ENCODE results near the gene TSPAN14. TPM values are rescaled to one million over a fixed set of nuclear protein-coding genes. Genes with fewer than 3 reads are reported as not detected.

Gene TSPAN14
- total RNA-seq, 1 experiment from 2014 or later: 73.5 TPM

DNA sequence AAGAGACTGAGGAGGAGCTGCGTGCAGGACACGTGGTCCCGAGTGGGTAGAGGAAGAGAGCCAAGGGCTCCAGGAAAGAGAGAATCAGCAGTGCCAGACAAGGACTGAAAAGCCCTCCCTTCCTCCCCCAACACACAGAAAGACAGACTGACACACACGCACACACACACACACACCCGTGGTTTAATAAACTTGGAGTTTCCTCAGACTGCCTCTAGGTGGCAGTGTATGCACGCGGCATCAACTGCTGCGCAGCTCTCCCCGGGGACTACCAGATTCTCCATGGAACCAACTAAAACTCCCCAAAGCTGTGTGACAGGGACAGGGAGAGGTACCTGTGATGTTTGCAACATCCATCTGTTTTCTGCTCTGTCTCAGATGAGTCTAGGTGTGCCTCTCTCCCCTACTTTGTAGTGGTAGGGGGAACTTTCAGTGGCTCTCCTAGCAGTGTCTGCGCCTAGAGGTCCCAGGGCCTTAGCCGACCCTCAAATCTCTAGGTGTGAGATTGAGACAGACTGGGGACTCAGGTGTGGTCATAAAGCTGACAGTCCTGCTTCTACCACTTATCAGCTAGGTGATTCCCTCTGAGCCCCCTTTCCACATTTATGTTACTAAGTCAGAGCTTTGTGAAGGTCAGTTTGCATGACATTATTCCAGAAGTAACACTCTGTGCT lies 9.3 kb upstream of the TSPAN14 start (continued):
- TF ChIP-seq, protein P1, sequence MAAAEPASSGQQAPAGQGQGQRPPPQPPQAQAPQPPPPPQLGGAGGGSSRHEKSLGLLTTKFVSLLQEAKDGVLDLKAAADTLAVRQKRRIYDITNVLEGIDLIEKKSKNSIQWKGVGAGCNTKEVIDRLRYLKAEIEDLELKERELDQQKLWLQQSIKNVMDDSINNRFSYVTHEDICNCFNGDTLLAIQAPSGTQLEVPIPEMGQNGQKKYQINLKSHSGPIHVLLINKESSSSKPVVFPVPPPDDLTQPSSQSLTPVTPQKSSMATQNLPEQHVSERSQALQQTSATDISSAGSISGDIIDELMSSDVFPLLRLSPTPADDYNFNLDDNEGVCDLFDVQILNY (CRISPR knock-in tag; IDR thresholded peaks at IDR 0.05): no peak
- TF ChIP-seq ZNF416 (CRISPR knock-in tag; IDR thresholded peaks at IDR 0.05) (no peak), ZNF281 (CRISPR knock-in tag; IDR thresholded peaks at IDR 0.05) (no peak), ZNF232 (CRISPR knock-in tag; IDR thresholded peaks at IDR 0.05) (no peak), NR2C2 (CRISPR knock-in tag; IDR thresholded peaks at IDR 0.05) (no peak), ZNF396 (CRISPR knock-in tag; IDR thresholded peaks at IDR 0.05; ENCODE audit: borderline replicate concordance) (no peak), IRF1 (CRISPR knock-in tag; IDR thresholded peaks at IDR 0.05) (no peak), ZNF138 (CRISPR knock-in tag; conservative IDR thresholded peaks at IDR 0.05) (no peak), NR3C1 (CRISPR knock-in tag; conservative IDR thresholded peaks at IDR 0.05; ENCODE audit: low read depth) (no peak), TCF7 (CRISPR knock-in tag; IDR thresholded peaks at IDR 0.05; ENCODE audit: low read depth) (no peak)
- TF ChIP-seq, protein P2, sequence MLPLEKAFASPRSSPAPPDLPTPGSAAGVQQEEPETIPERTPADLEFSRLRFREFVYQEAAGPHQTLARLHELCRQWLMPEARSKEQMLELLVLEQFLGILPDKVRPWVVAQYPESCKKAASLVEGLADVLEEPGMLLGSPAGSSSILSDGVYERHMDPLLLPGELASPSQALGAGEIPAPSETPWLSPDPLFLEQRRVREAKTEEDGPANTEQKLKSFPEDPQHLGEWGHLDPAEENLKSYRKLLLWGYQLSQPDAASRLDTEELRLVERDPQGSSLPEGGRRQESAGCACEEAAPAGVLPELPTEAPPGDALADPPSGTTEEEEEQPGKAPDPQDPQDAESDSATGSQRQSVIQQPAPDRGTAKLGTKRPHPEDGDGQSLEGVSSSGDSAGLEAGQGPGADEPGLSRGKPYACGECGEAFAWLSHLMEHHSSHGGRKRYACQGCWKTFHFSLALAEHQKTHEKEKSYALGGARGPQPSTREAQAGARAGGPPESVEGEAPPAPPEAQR (CRISPR knock-in tag; IDR thresholded peaks at IDR 0.05): no peak
- TF ChIP-seq, protein P3, sequence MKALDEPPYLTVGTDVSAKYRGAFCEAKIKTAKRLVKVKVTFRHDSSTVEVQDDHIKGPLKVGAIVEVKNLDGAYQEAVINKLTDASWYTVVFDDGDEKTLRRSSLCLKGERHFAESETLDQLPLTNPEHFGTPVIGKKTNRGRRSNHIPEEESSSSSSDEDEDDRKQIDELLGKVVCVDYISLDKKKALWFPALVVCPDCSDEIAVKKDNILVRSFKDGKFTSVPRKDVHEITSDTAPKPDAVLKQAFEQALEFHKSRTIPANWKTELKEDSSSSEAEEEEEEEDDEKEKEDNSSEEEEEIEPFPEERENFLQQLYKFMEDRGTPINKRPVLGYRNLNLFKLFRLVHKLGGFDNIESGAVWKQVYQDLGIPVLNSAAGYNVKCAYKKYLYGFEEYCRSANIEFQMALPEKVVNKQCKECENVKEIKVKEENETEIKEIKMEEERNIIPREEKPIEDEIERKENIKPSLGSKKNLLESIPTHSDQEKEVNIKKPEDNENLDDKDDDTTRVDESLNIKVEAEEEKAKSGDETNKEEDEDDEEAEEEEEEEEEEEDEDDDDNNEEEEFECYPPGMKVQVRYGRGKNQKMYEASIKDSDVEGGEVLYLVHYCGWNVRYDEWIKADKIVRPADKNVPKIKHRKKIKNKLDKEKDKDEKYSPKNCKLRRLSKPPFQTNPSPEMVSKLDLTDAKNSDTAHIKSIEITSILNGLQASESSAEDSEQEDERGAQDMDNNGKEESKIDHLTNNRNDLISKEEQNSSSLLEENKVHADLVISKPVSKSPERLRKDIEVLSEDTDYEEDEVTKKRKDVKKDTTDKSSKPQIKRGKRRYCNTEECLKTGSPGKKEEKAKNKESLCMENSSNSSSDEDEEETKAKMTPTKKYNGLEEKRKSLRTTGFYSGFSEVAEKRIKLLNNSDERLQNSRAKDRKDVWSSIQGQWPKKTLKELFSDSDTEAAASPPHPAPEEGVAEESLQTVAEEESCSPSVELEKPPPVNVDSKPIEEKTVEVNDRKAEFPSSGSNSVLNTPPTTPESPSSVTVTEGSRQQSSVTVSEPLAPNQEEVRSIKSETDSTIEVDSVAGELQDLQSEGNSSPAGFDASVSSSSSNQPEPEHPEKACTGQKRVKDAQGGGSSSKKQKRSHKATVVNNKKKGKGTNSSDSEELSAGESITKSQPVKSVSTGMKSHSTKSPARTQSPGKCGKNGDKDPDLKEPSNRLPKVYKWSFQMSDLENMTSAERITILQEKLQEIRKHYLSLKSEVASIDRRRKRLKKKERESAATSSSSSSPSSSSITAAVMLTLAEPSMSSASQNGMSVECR (CRISPR knock-in tag; IDR thresholded peaks at IDR 0.05; ENCODE audit: borderline replicate concordance): no peak

- Mint-ChIP-seq H3K4me3 (no peak overlapping the region), H3K27ac (no peak overlapping the region), H3K36me3 (no peaks in the 10 kb centered on the region), H3K9me3 (no peaks in the 10 kb centered on the region), H3K27me3 (ENCODE audit: low read depth) (no peaks in the 10 kb centered on the region), H3K4me1 (peaks cover 19% of the 10 kb centered on the region)
- ATAC-seq (no peak), DNase-seq (ENCODE audit: low spot score) (no peak)
- ChIA-PET POLR2A (no interaction called here), CTCF (interaction anchor here (34.2 kb wide), 1 partner anchor 59 kb away, joined by 802 read pairs; no protein-coding TSS in a partner anchor)
- TF ChIP-seq, protein P4, sequence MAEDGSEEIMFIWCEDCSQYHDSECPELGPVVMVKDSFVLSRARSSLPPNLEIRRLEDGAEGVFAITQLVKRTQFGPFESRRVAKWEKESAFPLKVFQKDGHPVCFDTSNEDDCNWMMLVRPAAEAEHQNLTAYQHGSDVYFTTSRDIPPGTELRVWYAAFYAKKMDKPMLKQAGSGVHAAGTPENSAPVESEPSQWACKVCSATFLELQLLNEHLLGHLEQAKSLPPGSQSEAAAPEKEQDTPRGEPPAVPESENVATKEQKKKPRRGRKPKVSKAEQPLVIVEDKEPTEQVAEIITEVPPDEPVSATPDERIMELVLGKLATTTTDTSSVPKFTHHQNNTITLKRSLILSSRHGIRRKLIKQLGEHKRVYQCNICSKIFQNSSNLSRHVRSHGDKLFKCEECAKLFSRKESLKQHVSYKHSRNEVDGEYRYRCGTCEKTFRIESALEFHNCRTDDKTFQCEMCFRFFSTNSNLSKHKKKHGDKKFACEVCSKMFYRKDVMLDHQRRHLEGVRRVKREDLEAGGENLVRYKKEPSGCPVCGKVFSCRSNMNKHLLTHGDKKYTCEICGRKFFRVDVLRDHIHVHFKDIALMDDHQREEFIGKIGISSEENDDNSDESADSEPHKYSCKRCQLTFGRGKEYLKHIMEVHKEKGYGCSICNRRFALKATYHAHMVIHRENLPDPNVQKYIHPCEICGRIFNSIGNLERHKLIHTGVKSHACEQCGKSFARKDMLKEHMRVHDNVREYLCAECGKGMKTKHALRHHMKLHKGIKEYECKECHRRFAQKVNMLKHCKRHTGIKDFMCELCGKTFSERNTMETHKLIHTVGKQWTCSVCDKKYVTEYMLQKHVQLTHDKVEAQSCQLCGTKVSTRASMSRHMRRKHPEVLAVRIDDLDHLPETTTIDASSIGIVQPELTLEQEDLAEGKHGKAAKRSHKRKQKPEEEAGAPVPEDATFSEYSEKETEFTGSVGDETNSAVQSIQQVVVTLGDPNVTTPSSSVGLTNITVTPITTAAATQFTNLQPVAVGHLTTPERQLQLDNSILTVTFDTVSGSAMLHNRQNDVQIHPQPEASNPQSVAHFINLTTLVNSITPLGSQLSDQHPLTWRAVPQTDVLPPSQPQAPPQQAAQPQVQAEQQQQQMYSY (CRISPR knock-in tag; IDR thresholded peaks at IDR 0.05): no peak
- no peak for TF ChIP-seq RELA (CRISPR knock-in tag; IDR thresholded peaks at IDR 0.05; ENCODE audit: borderline replicate concordance)
- TF ChIP-seq, protein P5, sequence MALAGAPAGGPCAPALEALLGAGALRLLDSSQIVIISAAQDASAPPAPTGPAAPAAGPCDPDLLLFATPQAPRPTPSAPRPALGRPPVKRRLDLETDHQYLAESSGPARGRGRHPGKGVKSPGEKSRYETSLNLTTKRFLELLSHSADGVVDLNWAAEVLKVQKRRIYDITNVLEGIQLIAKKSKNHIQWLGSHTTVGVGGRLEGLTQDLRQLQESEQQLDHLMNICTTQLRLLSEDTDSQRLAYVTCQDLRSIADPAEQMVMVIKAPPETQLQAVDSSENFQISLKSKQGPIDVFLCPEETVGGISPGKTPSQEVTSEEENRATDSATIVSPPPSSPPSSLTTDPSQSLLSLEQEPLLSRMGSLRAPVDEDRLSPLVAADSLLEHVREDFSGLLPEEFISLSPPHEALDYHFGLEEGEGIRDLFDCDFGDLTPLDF (CRISPR knock-in tag; IDR thresholded peaks at IDR 0.05): no peak
- TF ChIP-seq, protein P6, sequence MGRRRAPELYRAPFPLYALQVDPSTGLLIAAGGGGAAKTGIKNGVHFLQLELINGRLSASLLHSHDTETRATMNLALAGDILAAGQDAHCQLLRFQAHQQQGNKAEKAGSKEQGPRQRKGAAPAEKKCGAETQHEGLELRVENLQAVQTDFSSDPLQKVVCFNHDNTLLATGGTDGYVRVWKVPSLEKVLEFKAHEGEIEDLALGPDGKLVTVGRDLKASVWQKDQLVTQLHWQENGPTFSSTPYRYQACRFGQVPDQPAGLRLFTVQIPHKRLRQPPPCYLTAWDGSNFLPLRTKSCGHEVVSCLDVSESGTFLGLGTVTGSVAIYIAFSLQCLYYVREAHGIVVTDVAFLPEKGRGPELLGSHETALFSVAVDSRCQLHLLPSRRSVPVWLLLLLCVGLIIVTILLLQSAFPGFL (CRISPR knock-in tag; IDR thresholded peaks at IDR 0.05; ENCODE audit: borderline replicate concordance): no peak
These were observed 6.5 kb upstream of the TSPAN14 start for GRCh38 chr10:80447436-80448190.

Data from WTC11 (cell line).